ENCODE data around the gene DENND2D. TPM values are rescaled to one million over a fixed set of nuclear protein-coding genes. Genes with fewer than 3 reads are reported as not detected.

DENND2D gene
- polyA plus RNA-seq, 1 donor from 2014 or later: not detected

GRCh38 chr1:111145542-111145941 lies 54.9 kb downstream of the DENND2D start:
- H3K36me3 ChIP-seq (ENCODE audit: insufficient read depth, low read length): no peaks in the 10 kb centered on the region
- no peak overlapping the region for H3K4me2 ChIP-seq (ENCODE audit: low read length)
- H4K20me1 ChIP-seq (ENCODE audit: insufficient read depth): no peaks in the 10 kb centered on the region
- H3K9me2 ChIP-seq (ENCODE audit: insufficient read depth, low read length): no peaks in the 10 kb centered on the region
- no peaks in the 10 kb centered on the region for H3F3A ChIP-seq (ENCODE audit: insufficient read depth, low read length, poor library complexity, severe bottlenecking)
- H3K9ac ChIP-seq (ENCODE audit: low read length): no peak overlapping the region
- peaks cover 67% of the 10 kb centered on the region for H3K79me2 ChIP-seq (replicated peaks; ENCODE audit: insufficient read depth, low read length)
- H2AFZ ChIP-seq (ENCODE audit: low read depth, low read length): no peak overlapping the region
- no peak overlapping the region for H3K27ac ChIP-seq (ENCODE audit: low read length)
- no peak overlapping the region for H3K4me3 ChIP-seq (ENCODE audit: low read length)
- TF ChIP-seq CTCF (IDR thresholded peaks at IDR 0.05; ENCODE audit: poor library complexity, severe bottlenecking): no peak
- TF ChIP-seq REST (IDR thresholded peaks at IDR 0.05; ENCODE audit: borderline replicate concordance): no peak
- TF ChIP-seq SMC3 (conservative IDR thresholded peaks at IDR 0.05; ENCODE audit: poor library complexity): no peak
- no peak for TF ChIP-seq EP300 (conservative IDR thresholded peaks at IDR 0.05; ENCODE audit: poor library complexity, severe bottlenecking)
- no peak for TF ChIP-seq EZH2 (IDR thresholded peaks at IDR 0.05; ENCODE audit: borderline replicate concordance, insufficient read depth, low read length, poor library complexity, severe bottlenecking)
- no peak for TF ChIP-seq RAD21 (conservative IDR thresholded peaks at IDR 0.05)
- no peak for TF ChIP-seq MXI1 (conservative IDR thresholded peaks at IDR 0.05; ENCODE audit: poor library complexity, severe bottlenecking)
- TF ChIP-seq TAF1 (IDR thresholded peaks at IDR 0.05; ENCODE audit: low read depth): no peak
- no peak for TF ChIP-seq POLR2AphosphoS5 (IDR thresholded peaks at IDR 0.05)
- H3K27me3 ChIP-seq (ENCODE audit: insufficient read depth, low read depth, low read length): no peaks in the 10 kb centered on the region
- H3K9me3 ChIP-seq (ENCODE audit: low read length): no peaks in the 10 kb centered on the region

- H3K9me3 ChIP-seq (ENCODE audit: low read length): no peaks in the 10 kb centered on the region
Observed at GRCh38 chr1:111142356-111142975, 58.0 kb downstream of the DENND2D start.

More at GRCh38 chr1:111142356-111142975, 58.0 kb downstream of the DENND2D start:
- Histone ChIP-seq H3F3A (ENCODE audit: insufficient read depth, low read length, poor library complexity, severe bottlenecking) (no peaks in the 10 kb centered on the region), H4K20me1 (ENCODE audit: insufficient read depth) (no peaks in the 10 kb centered on the region), H3K4me2 (ENCODE audit: low read length) (no peak overlapping the region), H3K9me2 (ENCODE audit: insufficient read depth, low read length) (no peaks in the 10 kb centered on the region), H3K36me3 (ENCODE audit: insufficient read depth, low read length) (no peaks in the 10 kb centered on the region), H3K9ac (ENCODE audit: low read length) (no peak overlapping the region), H3K27ac (ENCODE audit: low read length) (no peak overlapping the region), H3K79me2 (replicated peaks; ENCODE audit: insufficient read depth, low read length) (peaks cover 66% of the 10 kb centered on the region), H3K27me3 (ENCODE audit: insufficient read depth, low read depth, low read length) (no peaks in the 10 kb centered on the region), H3K4me3 (ENCODE audit: low read length) (peak overlapping the region; percentile 97), H2AFZ (ENCODE audit: low read depth, low read length) (no peak overlapping the region)
- TF ChIP-seq EZH2 (IDR thresholded peaks at IDR 0.05; ENCODE audit: borderline replicate concordance, insufficient read depth, low read length, poor library complexity, severe bottlenecking) (no peak), SMC3 (conservative IDR thresholded peaks at IDR 0.05; ENCODE audit: poor library complexity) (no peak), POLR2AphosphoS5 (IDR thresholded peaks at IDR 0.05) (no peak)

Measured in neural cell (in vitro differentiated cells).